GM12873 (cell line): ENCODE measurements around the gene FAM13C.

Experiments
- CTCF ChIP-seq: IDR thresholded peaks from 2 replicates; pipeline ENCODE4 v1.5.1; 2012; ENCODE audit warnings: low read depth, mild to moderate bottlenecking, moderate library complexity, low read length, control low read depth; ENCODE audit not compliant: insufficient read depth; ENCODE audit errors: missing control alignments

FAM13C gene

DNA sequence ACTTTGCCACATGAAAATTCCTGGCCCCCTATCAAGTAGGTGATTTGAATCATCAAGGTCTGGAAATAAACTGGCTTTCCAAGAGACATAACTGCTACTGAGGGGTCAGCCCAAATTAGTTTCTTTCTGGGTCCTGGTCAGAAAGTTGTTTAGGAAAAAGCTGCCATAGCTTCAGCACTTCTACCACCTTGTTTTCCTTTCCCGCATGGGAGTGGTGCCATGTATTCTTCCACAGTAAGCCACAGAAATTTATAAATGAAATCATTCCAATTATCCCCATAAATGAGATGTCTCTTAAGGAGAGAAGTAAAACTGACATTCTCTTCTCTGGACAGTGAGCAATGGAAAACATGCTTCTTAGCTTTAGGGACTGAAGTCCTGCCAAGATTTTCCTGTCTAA lies 105.1 kb downstream of the FAM13C start:
- TF ChIP-seq CTCF: no peak

- TF ChIP-seq CTCF: no peak
Measured at GRCh38 chr10:59255463-59255862, 106.9 kb downstream of the FAM13C start.

GRCh38 chr10:59252491-59252890 lies 109.9 kb downstream of the FAM13C start:
- no peak for TF ChIP-seq CTCF

DNA sequence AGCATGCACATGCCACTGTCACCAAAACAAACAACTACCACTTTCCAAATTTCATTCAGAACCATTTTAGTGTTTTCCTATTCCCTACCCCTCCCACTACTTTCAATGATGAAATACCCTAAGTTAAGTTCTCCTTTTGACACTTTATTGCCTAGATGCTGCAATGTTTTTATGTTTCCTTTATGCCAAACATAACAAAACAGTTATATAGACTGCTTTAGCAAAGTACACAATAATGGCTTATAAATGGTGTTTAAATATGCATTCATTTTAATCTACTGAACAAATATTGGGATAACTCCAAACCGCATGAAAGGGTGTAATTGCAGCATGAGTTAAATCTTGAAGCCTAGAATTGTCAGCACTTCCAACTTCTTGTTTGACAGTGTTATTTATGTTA lies 116.7 kb downstream of the FAM13C start:
- TF ChIP-seq CTCF: no peak

GRCh38 chr10:59244871-59245270 lies 117.5 kb downstream of the FAM13C start:
- TF ChIP-seq CTCF: no peak

DNA sequence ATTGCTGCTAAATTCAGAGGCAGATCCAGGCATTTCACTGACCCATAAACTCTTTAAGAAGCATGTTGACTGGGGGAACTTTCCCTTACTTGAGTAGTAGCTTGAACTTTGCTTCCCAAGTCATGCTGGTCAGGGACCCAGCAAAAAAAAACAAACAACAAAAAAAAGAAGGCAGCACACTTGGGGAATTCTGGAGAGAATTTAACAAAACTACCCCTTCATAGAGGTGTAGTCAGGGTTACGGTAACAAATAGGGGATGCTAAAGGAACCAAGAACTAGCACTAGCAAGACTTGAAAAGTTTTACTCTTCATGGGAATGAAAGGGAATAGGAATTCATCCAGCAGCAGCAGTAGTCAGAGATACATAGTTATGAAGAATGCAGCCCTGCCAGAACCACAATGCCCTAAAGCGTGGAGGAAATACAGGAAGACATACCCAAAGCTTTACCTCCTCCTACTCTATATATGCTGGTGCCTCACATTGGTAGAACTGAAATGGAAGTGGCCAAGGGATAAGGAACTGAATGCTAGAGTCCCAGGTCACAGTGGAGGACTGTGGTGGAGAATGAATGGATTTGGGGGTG lies 118.6 kb downstream of the FAM13C start:
- no peak for TF ChIP-seq CTCF

GRCh38 chr10:59242991-59243390 lies 119.4 kb downstream of the FAM13C start:
- no peak for TF ChIP-seq CTCF
